Endothelial cell of umbilical vein (primary cell): ENCODE data around the gene PLA2G5. TPM values are rescaled to one million over a fixed set of nuclear protein-coding genes. Genes with fewer than 3 reads are reported as not detected.
"Not testable (repeated sequence)": the region's sequence is repeated elsewhere in the genome, so short reads cannot be mapped to it uniquely, and the experiment has no call there.

Source experiments
- BruUV-seq: library from RNA; stranded (reverse); fragments of 400-500 nt; replicated peaks from 2 replicates; lab custom pipeline; 2021; lab: Mats Ljungman, UMichigan
- CTCF ChIA-PET: fragments of 300-600, 350-600 bp; sonication (Branson Sonifier 250); formaldehyde crosslinking; loops from one replicate; lab custom pipeline; 2021; ENCODE audit warnings: antibody characterized with exemption, inconsistent platforms; lab: Charles Lee
- POLR2A ChIA-PET: fragments of 300-600, 350-600 bp; sonication (Branson Sonifier 250); formaldehyde crosslinking; loops from one replicate; lab custom pipeline; 2021; ENCODE audit warnings: antibody characterized with exemption, inconsistent platforms; lab: Charles Lee
- DNase-seq: peaks from one replicate; pipeline ENCODE4 v3.0.0-alpha.2; 2011; ENCODE audit warnings: low read depth, low spot score
- FAIRE-seq: peaks from 2 replicates; lab custom pipeline; 2011; peaks lifted over from hg19 to GRCh38; lab: Jason Lieb, UNC
- H2AFZ ChIP-seq: 2 replicates; pipeline ENCODE4 v1.6.0; 2012; ENCODE audit warnings: low read depth, low read length, control low read depth, inconsistent platforms
- H3K27ac ChIP-seq: 2 replicates; pipeline ENCODE4 v1.5.1; 2011; ENCODE audit warnings: low read depth, mild to moderate bottlenecking, control low read depth, low read length, moderate library complexity; ENCODE audit not compliant: insufficient read depth
- H3K27me3 ChIP-seq, 2 experiments: 2 replicates each; pipeline versions ENCODE4 v1.6.0 to v1.6.1; 2011; ENCODE audit warnings: low read length in 2 of 2, mixed read lengths in 1 of 2; ENCODE audit not compliant: control insufficient read depth in 2 of 2, insufficient read depth in 2 of 2
- H3K36me3 ChIP-seq, 2 experiments: 2 replicates in 1 of 2; 3 replicates in 1 of 2; pipeline ENCODE4 v1.5.1; 2011; ENCODE audit warnings: low read length in 2 of 2, mild to moderate bottlenecking in 1 of 2, moderate library complexity in 1 of 2; ENCODE audit not compliant: control insufficient read depth in 2 of 2, insufficient read depth in 2 of 2; ENCODE audit errors: extremely low read depth in 1 of 2
- H3K4me1 ChIP-seq: 3 replicates; pipeline ENCODE4 v1.5.1; 2011; ENCODE audit warnings: mild to moderate bottlenecking, low read length; ENCODE audit not compliant: control insufficient read depth, insufficient read depth; ENCODE audit errors: extremely low read depth
- H3K4me2 ChIP-seq: 2 replicates; pipeline ENCODE4 v1.6.1; 2011; ENCODE audit warnings: low read length, control low read depth, mixed read lengths; ENCODE audit not compliant: insufficient read depth
- H3K4me3 ChIP-seq, 3 experiments: fragments of 200-600 bp in 1 of 3; sonication (generic), shearing (Covaris generic) in 1 of 3; replicated peaks in 1 of 3; 2 replicates each; pipeline ENCODE4 v1.5.1; 2011 to 2016; ENCODE audit warnings: control low read depth in 3 of 3, low read length in 3 of 3, mild to moderate bottlenecking in 2 of 3, inconsistent platforms in 1 of 3, low read depth in 1 of 3, moderate library complexity in 1 of 3; ENCODE audit not compliant: insufficient read depth in 1 of 3
- H3K79me2 ChIP-seq: 2 replicates; pipeline ENCODE4 v1.6.0; 2012; ENCODE audit warnings: low read length, inconsistent platforms; ENCODE audit not compliant: control insufficient read depth, insufficient read depth
- H3K9ac ChIP-seq: replicated peaks from 2 replicates; pipeline ENCODE3; 2011; ENCODE audit warnings: low read length, control low read depth; ENCODE audit not compliant: insufficient read depth; ENCODE audit errors: extremely low read depth
- H3K9me1 ChIP-seq: replicated peaks from 3 replicates; pipeline ENCODE4 v1.6.0; 2011; ENCODE audit warnings: mild to moderate bottlenecking, low read length; ENCODE audit not compliant: control insufficient read depth, insufficient read depth; ENCODE audit errors: extremely low read depth
- H3K9me3 ChIP-seq: replicated peaks from 2 replicates; pipeline ENCODE4 v1.5.1; 2012; ENCODE audit warnings: low read length, inconsistent platforms; ENCODE audit not compliant: control insufficient read depth, insufficient read depth
- H4K20me1 ChIP-seq: replicated peaks from 2 replicates; pipeline ENCODE3; 2011; ENCODE audit warnings: mild to moderate bottlenecking, low read length; ENCODE audit not compliant: control insufficient read depth, insufficient read depth; ENCODE audit errors: extremely low read depth
- EZH2 ChIP-seq: IDR thresholded peaks from 2 replicates; pipeline ENCODE4 v1.6.1; 2012; ENCODE audit warnings: borderline replicate concordance, low read depth, mild to moderate bottlenecking, moderate library complexity, low read length, inconsistent platforms; ENCODE audit not compliant: severe bottlenecking
- FOS ChIP-seq: IDR thresholded peaks from 2 replicates; pipeline ENCODE4 v1.6.1; 2011; ENCODE audit warnings: mild to moderate bottlenecking, low read length, moderate library complexity, borderline replicate concordance; ENCODE audit not compliant: insufficient read depth
- GATA2 ChIP-seq: IDR thresholded peaks from 2 replicates; pipeline ENCODE4 v1.7.0; 2011; ENCODE audit warnings: low read depth, mild to moderate bottlenecking, moderate library complexity, mixed read lengths, low read length; ENCODE audit not compliant: insufficient read length, insufficient read depth
- JUN ChIP-seq: IDR thresholded peaks from 2 replicates; pipeline ENCODE4 v1.6.1; 2011; ENCODE audit warnings: borderline replicate concordance, low read depth; ENCODE audit not compliant: insufficient read length, insufficient read depth
- MYC ChIP-seq: IDR thresholded peaks from one replicate; pipeline ENCODE4 v1.6.1; 2011; ENCODE audit warnings: mild to moderate bottlenecking, low read depth, low read length
- POLR2A ChIP-seq: IDR thresholded peaks from 2 replicates; pipeline ENCODE4 v1.6.1; 2012; ENCODE audit warnings: low read depth, mild to moderate bottlenecking, control low read depth, low read length
- POLR2AphosphoS5 ChIP-seq: IDR thresholded peaks from 2 replicates; pipeline ENCODE4 v1.6.1; 2012; ENCODE audit warnings: low read depth, mild to moderate bottlenecking, control low read depth, low read length, moderate library complexity; ENCODE audit not compliant: insufficient read depth
- dilution Hi-C: fragments of 300-500 bp; cut with MboI; formaldehyde crosslinking; loops from one replicate; pipeline ENCODE4 v1.15.0; 2019; ENCODE audit warnings: low sequenced_read_pairs; ENCODE audit not compliant: extremely low pct_ligation_motif_present
- intact Hi-C: fragments of 100-400 bp; cut with micrococcal nuclease; formaldehyde crosslinking; loops from one replicate; pipeline ENCODE4 v1.10.0; 2022
- polyA plus RNA-seq, 4 experiments: library from polyadenylated mRNA; depleted of rRNA in 3 of 4; stranded (reverse) in 3 of 4; unstranded in 1 of 4; fragments of >200 nt; gene quantifications; 2 replicates each; pipeline versions ENCODE4 v1.2.1 to v1.2.3, GENCODE V29; 2011 to 2012; ENCODE audit warnings: missing spikeins in 1 of 4
- total RNA-seq: library from RNA; stranded (reverse); gene quantifications from 2 replicates; pipeline ENCODE4 v1.2.3, GENCODE V29; 2021
- TF ChIP-seq, protein P1 (sequence below): IDR thresholded peaks from 2 replicates; pipeline ENCODE4 v1.6.1; 2011; ENCODE audit not compliant: insufficient read depth, insufficient read length
- TF ChIP-seq, protein P2 (sequence below), 2 donors: IDR thresholded peaks; 1 replicate in 1 of 2; 2 replicates in 1 of 2; pipeline ENCODE4 v1.5.1; 2011; ENCODE audit warnings: low read length in 2 of 2, mild to moderate bottlenecking in 2 of 2, moderate library complexity in 2 of 2, control low read depth in 1 of 2, inconsistent platforms in 1 of 2, low read depth in 1 of 2; ENCODE audit not compliant: insufficient read depth in 1 of 2; ENCODE audit errors: extremely low read depth in 1 of 2

Gene PLA2G5
- total and polyA plus RNA-seq, 2 donors (not counting 3 experiments of a cell fraction or from before 2014, with no cell fraction given): 0.06 TPM; not detected in 1

DNA sequence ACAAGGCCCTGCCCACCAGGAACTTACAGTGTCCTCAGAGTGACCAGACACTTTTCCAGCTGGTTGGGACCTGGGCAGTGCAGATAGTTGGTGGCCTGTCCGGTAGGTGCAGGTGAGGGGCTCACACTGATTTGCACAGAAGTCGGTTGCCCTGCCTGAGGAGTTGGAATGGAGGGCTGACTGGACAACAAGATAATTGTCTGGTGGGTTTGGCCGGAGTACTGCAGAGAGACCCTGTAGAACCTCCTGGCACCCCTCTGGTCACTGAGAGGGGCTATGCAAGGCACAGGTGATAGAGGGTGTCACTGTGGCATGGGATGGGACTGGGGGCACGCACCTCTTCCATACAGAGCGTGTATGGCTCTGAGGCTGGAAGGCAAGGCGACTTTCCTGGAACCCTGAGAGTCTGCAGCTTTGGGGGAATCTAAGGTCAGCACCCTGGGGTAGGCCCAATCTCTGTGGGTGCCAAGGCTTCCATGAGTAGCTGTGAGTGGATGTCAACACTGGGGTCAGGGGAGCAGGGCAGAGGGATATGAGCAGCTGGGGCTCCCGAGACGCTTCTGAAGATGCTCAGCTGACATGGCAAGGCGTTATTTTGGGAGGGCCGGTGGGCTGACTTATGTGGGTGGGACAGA, 56.9 kb downstream of the PLA2G5 start:
- no peaks in the 10 kb centered on the region for H4K20me1 ChIP-seq
- no peak for DNase-seq
- POLR2A ChIA-PET: no interaction called here
- no peak overlapping the region for H3K9ac ChIP-seq
- no peaks in the 10 kb centered on the region for H3K9me3 ChIP-seq
- no peak overlapping the region for H3K27ac ChIP-seq
- H3K4me1 ChIP-seq: no peaks in the 10 kb centered on the region
- no peak overlapping the region for H3K4me2 ChIP-seq
- H3K9me1 ChIP-seq: no peaks in the 10 kb centered on the region
- TF ChIP-seq MYC (no peak), JUN (no peak), GATA2 (no peak), POLR2A (no peak), POLR2AphosphoS5 (no peak), EZH2 (no peak), FOS (no peak)
- TF ChIP-seq, protein P1, sequence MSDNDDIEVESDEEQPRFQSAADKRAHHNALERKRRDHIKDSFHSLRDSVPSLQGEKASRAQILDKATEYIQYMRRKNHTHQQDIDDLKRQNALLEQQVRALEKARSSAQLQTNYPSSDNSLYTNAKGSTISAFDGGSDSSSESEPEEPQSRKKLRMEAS: no peak
- TF ChIP-seq, protein P2, sequence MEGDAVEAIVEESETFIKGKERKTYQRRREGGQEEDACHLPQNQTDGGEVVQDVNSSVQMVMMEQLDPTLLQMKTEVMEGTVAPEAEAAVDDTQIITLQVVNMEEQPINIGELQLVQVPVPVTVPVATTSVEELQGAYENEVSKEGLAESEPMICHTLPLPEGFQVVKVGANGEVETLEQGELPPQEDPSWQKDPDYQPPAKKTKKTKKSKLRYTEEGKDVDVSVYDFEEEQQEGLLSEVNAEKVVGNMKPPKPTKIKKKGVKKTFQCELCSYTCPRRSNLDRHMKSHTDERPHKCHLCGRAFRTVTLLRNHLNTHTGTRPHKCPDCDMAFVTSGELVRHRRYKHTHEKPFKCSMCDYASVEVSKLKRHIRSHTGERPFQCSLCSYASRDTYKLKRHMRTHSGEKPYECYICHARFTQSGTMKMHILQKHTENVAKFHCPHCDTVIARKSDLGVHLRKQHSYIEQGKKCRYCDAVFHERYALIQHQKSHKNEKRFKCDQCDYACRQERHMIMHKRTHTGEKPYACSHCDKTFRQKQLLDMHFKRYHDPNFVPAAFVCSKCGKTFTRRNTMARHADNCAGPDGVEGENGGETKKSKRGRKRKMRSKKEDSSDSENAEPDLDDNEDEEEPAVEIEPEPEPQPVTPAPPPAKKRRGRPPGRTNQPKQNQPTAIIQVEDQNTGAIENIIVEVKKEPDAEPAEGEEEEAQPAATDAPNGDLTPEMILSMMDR (IDR thresholded peaks at IDR 0.05; ENCODE audit: extremely low read depth in 1 of 2, insufficient read depth in 1 of 2, low read depth in 1 of 2, low read length in 2 of 2): no peak
- CTCF ChIA-PET: interaction anchor here (1.3 kb wide), 1 partner anchor 25 kb away, joined by 3 read pairs; no protein-coding TSS in a partner anchor
- BruUV-seq: no TSS peak
- H2AFZ ChIP-seq: no peak overlapping the region
- H3K36me3 ChIP-seq: no peaks in the 10 kb centered on the region
- intact Hi-C loops: no loop called here
- dilution Hi-C loops: no loop called here
- no peaks in the 10 kb centered on the region for H3K79me2 ChIP-seq
- no peak overlapping the region for H3K4me3 ChIP-seq
- no peak for FAIRE-seq
- peaks cover 0 to 3% of the 10 kb centered on the region in 2 experiments for H3K27me3 ChIP-seq

DNA sequence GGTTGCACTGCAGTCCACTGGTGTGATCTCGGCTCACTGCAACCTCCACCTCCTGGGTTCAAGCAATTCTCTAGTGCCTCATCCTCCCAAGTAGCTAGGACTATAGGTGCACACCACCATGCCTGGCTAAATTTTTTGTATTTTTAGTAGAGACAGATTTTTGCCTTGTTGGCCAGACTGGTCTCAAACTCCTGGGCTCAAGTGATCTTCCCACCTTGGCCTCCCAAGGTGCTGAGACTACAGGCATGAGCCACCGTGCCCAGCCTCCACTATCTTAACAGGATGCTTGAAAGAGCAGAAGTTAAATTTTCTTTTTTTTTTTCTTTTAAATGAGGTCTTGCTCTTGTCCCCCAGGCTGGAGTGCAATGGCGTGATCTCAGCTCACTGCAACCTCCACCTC, 60.5 kb downstream of the PLA2G5 start:
- H2AFZ ChIP-seq, H3K36me3 ChIP-seq, H3K9me1 ChIP-seq, H3K4me3 ChIP-seq, H3K79me2 ChIP-seq, FAIRE-seq, DNase-seq, BruUV-seq, H3K9ac ChIP-seq, H3K27ac ChIP-seq, H3K9me3 ChIP-seq, H3K4me1 ChIP-seq, intact Hi-C loops, H3K27me3 ChIP-seq, POLR2A ChIA-PET, dilution Hi-C loops, H4K20me1 ChIP-seq, H3K4me2 ChIP-seq: not testable (repeated sequence)
- CTCF ChIA-PET: interaction anchor here (1.2 kb wide), 1 partner anchor 16 kb away, joined by 3 read pairs; no protein-coding TSS in a partner anchor
